HepG2 (cell line): ENCODE measurements around the gene TBC1D10B. TPM values are rescaled to one million over a fixed set of nuclear protein-coding genes. Genes with fewer than 3 reads are reported as not detected.

Experiments
- BRD4 ChIP-seq: sonication (generic); formaldehyde crosslinking; IDR thresholded peaks from 2 replicates; pipeline ENCODE4 v1.4.0; 2020; ENCODE audit warnings: missing genetic modification reagents
- EED ChIP-seq: sonication (generic); formaldehyde crosslinking; IDR thresholded peaks from 2 replicates; pipeline ENCODE4 v1.5.0; 2020; ENCODE audit warnings: mild to moderate bottlenecking, missing genetic modification reagents
- FOXA1 ChIP-seq, 2 experiments: fragments of 450-650 bp in 1 of 2; sonication (generic) in 1 of 2; formaldehyde crosslinking in 1 of 2; IDR thresholded peaks; 2 replicates each; pipeline versions ENCODE4 v1.4.0 to v1.6.1; 2016 to 2020; ENCODE audit warnings: missing genetic modification reagents in 1 of 2
- GABPA ChIP-seq, 2 experiments: IDR thresholded peaks; 2 replicates each; pipeline ENCODE4 v1.6.1; 2011 to 2016; ENCODE audit warnings: low read depth in 2 of 2, low read length in 1 of 2, missing biosample characterization in 1 of 2, missing genetic modification characterization in 1 of 2
- HDAC2 ChIP-seq: sonication (generic); formaldehyde crosslinking; IDR thresholded peaks from 2 replicates; pipeline ENCODE4 v1.4.0; 2020; ENCODE audit warnings: missing genetic modification reagents
- HNRNPK ChIP-seq: fragments of 200-400 bp; formaldehyde crosslinking; IDR thresholded peaks from 2 replicates; pipeline ENCODE4 v1.6.1; 2018; ENCODE audit warnings: low read length, low read depth, moderate library complexity, mild to moderate bottlenecking; ENCODE audit not compliant: poor library complexity, severe bottlenecking
- MATR3 ChIP-seq: sonication (generic); formaldehyde crosslinking; IDR thresholded peaks from 2 replicates; pipeline ENCODE4 v1.4.0; 2020; ENCODE audit warnings: missing genetic modification reagents
- MIXL1 ChIP-seq: IDR thresholded peaks from 2 replicates; pipeline ENCODE4 v1.6.1; 2016
- MYC ChIP-seq: sonication (generic); formaldehyde crosslinking; IDR thresholded peaks from 2 replicates; pipeline ENCODE4 v1.9.0; 2021; ENCODE audit warnings: missing genetic modification reagents, borderline replicate concordance
- PITX1 ChIP-seq: sonication (generic); formaldehyde crosslinking; IDR thresholded peaks from 2 replicates; pipeline ENCODE4 v1.5.1; 2020; ENCODE audit warnings: mild to moderate bottlenecking, missing genetic modification reagents
- REXO4 ChIP-seq: sonication (generic); formaldehyde crosslinking; IDR thresholded peaks from 2 replicates; pipeline ENCODE4 v1.8.0; 2022; ENCODE audit warnings: missing genetic modification reagents, mild to moderate bottlenecking, borderline replicate concordance
- TBX3 ChIP-seq: fragments of 450-650 bp; IDR thresholded peaks from 2 replicates; pipeline ENCODE4 v1.6.1; 2017; ENCODE audit warnings: antibody characterized with exemption, mild to moderate bottlenecking, inconsistent platforms, borderline replicate concordance
- YY1 ChIP-seq: IDR thresholded peaks from 2 replicates; pipeline ENCODE4 v1.6.1; 2011; ENCODE audit warnings: low read length, low read depth, moderate library complexity, mild to moderate bottlenecking; ENCODE audit not compliant: insufficient read depth, insufficient replicate concordance
- ZMYM4 ChIP-seq: sonication (generic); formaldehyde crosslinking; IDR thresholded peaks from 2 replicates; pipeline ENCODE4 v1.8.1; 2023; ENCODE audit warnings: mild to moderate bottlenecking, missing genetic modification reagents
- ZNF317 ChIP-seq: sonication (generic); formaldehyde crosslinking; IDR thresholded peaks from 2 replicates; pipeline ENCODE4 v1.5.0; 2020; ENCODE audit warnings: mild to moderate bottlenecking, missing genetic modification reagents
- ZNF333 ChIP-seq: sonication (generic); formaldehyde crosslinking; IDR thresholded peaks from 2 replicates; pipeline ENCODE4 v1.4.0; 2020; ENCODE audit warnings: mild to moderate bottlenecking, missing genetic modification reagents, borderline replicate concordance
- ZNF337 ChIP-seq: sonication (generic); formaldehyde crosslinking; IDR thresholded peaks from 2 replicates; pipeline ENCODE4 v1.5.1; 2020; ENCODE audit warnings: missing genetic modification reagents, low read depth, mild to moderate bottlenecking, borderline replicate concordance
- ZNF543 ChIP-seq: sonication (generic); formaldehyde crosslinking; IDR thresholded peaks from 2 replicates; pipeline ENCODE4 v1.4.0; 2020; ENCODE audit warnings: mild to moderate bottlenecking, missing genetic modification reagents
- ZNF629 ChIP-seq: sonication (generic); formaldehyde crosslinking; conservative IDR thresholded peaks from 2 replicates; pipeline ENCODE4 v1.5.0; 2020; ENCODE audit warnings: missing genetic modification reagents
- polyA plus RNA-seq, 8 experiments: library from polyadenylated mRNA; depleted of rRNA in 3 of 8; stranded (reverse) in 7 of 8; unstranded in 1 of 8; fragments of >200 nt; fragmentation: Illumina TruSeq in 4 of 8; extraction: Trizol in 4 of 8; gene quantifications; 2 replicates each; pipeline versions ENCODE4 v1.2.1 to v1.2.3, GENCODE V29; 2011 to 2016; ENCODE audit warnings: low read depth in 4 of 8, missing spikeins in 1 of 8, mixed read lengths in 1 of 8; ENCODE audit not compliant: insufficient read depth in 1 of 8
- total RNA-seq, 5 experiments: library from RNA; depleted of rRNA; stranded (reverse); fragments of >200 nt; fragmentation: Illumina TruSeq; extraction: Trizol; gene quantifications; 2 replicates each; pipeline ENCODE4 v1.2.3, GENCODE V29; 2016; ENCODE audit warnings: low read depth in 1 of 5
- TF ChIP-seq, protein P1 (sequence below): sonication (generic); formaldehyde crosslinking; IDR thresholded peaks from 2 replicates; pipeline ENCODE4 v1.5.0; 2020; ENCODE audit warnings: mild to moderate bottlenecking, missing genetic modification reagents
- TF ChIP-seq, protein P2 (sequence below): sonication (generic); formaldehyde crosslinking; conservative IDR thresholded peaks from 2 replicates; pipeline ENCODE4 v1.4.0; 2020; ENCODE audit warnings: missing genetic modification reagents
- TF ChIP-seq, protein P3 (sequence below): sonication (generic); formaldehyde crosslinking; IDR thresholded peaks from 2 replicates; pipeline ENCODE4 v1.5.1; 2020; ENCODE audit warnings: missing genetic modification reagents, mild to moderate bottlenecking, borderline replicate concordance

Gene TBC1D10B
- total and polyA plus RNA-seq, 2 of the 13 experiments (the other 11 are each of a cell fraction or from before 2014, with no cell fraction given), result 15.7 to 24.8 TPM

DNA sequence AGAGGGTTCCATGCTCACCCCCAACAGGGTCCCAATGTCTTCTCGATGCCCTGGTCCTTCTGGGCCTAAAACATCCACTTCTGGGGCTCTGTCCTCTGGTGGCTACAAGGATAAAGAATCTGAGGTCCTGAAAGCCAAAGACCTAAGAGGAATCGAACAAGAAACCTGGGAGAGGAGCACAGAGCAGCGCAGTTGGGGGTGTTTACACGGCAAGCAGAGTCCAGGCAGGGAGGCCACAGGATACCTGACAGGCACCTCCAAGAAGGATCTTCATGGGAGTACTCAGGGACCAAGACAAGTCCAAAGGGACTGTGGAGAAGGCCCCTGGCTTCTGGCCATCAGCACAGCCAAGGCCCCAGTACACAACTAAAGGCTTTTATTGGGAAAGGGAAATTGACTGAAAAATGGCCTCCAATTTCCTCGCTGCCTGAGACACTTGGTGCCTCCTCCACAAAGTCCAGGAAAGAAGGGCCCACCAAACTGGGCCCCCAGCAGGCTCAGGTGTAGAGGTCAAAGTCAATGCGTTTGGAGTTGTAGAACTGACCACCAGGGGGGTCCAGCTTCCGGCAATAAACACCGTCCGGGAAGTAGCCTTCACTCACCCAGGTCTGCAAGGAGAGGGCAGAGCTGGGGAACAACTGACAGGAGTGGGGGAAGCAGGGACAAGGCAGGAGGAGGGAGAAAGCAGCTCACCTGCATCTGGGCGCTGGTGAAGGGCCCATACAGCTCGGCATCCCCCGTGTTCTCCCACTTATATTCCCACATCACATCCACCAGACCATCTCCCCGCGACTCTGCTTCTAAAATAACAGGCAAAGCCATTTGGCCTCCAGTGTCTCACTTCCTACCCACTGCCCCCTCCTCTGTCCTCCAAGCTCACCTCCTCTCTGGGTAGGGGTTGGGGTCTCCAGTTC, 17.5 kb downstream of the TBC1D10B start (continued):
- peak; percentile 7; the same call in 1 of the 2 replicates for TF ChIP-seq GABPA (IDR thresholded peaks at IDR 0.05; ENCODE audit: low read depth, low read length)
- TF ChIP-seq GABPA (CRISPR knock-in tag; IDR thresholded peaks at IDR 0.05; ENCODE audit: low read depth), result peak; percentile 80
- peak; percentile 36 for TF ChIP-seq YY1
- no peak for TF ChIP-seq HDAC2 (CRISPR knock-in tag)
- TF ChIP-seq, protein P1, sequence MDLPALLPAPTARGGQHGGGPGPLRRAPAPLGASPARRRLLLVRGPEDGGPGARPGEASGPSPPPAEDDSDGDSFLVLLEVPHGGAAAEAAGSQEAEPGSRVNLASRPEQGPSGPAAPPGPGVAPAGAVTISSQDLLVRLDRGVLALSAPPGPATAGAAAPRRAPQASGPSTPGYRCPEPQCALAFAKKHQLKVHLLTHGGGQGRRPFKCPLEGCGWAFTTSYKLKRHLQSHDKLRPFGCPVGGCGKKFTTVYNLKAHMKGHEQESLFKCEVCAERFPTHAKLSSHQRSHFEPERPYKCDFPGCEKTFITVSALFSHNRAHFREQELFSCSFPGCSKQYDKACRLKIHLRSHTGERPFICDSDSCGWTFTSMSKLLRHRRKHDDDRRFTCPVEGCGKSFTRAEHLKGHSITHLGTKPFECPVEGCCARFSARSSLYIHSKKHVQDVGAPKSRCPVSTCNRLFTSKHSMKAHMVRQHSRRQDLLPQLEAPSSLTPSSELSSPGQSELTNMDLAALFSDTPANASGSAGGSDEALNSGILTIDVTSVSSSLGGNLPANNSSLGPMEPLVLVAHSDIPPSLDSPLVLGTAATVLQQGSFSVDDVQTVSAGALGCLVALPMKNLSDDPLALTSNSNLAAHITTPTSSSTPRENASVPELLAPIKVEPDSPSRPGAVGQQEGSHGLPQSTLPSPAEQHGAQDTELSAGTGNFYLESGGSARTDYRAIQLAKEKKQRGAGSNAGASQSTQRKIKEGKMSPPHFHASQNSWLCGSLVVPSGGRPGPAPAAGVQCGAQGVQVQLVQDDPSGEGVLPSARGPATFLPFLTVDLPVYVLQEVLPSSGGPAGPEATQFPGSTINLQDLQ, result no peak
- no peak for TF ChIP-seq BRD4 (CRISPR knock-in tag)
- TF ChIP-seq ZNF629 (CRISPR knock-in tag), result no peak
- no peak for TF ChIP-seq ZNF337 (CRISPR knock-in tag)
- no peak for TF ChIP-seq EED (CRISPR knock-in tag)
- TF ChIP-seq FOXA1 (IDR thresholded peaks at IDR 0.05), result no peak
- 0 out of 2 replicates have a peak, but pooled peaks have one; percentile 11 for TF ChIP-seq FOXA1 (CRISPR knock-in tag; IDR thresholded peaks at IDR 0.05)
- no peak for TF ChIP-seq ZNF333 (CRISPR knock-in tag)
- TF ChIP-seq ZMYM4, result no peak
- TF ChIP-seq MYC (CRISPR knock-in tag), result no peak
- no peak; the same call in 1 of the 2 replicates for TF ChIP-seq PITX1 (CRISPR knock-in tag)
- TF ChIP-seq, protein P2, sequence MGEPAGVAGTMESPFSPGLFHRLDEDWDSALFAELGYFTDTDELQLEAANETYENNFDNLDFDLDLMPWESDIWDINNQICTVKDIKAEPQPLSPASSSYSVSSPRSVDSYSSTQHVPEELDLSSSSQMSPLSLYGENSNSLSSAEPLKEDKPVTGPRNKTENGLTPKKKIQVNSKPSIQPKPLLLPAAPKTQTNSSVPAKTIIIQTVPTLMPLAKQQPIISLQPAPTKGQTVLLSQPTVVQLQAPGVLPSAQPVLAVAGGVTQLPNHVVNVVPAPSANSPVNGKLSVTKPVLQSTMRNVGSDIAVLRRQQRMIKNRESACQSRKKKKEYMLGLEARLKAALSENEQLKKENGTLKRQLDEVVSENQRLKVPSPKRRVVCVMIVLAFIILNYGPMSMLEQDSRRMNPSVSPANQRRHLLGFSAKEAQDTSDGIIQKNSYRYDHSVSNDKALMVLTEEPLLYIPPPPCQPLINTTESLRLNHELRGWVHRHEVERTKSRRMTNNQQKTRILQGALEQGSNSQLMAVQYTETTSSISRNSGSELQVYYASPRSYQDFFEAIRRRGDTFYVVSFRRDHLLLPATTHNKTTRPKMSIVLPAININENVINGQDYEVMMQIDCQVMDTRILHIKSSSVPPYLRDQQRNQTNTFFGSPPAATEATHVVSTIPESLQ (CRISPR knock-in tag), result no peak
- TF ChIP-seq ZNF317 (CRISPR knock-in tag), result no peak
- TF ChIP-seq MATR3, result no peak
- TF ChIP-seq MIXL1 (CRISPR knock-in tag), result 0 out of 2 replicates have a peak, but pooled peaks have one; percentile 16
- TF ChIP-seq TBX3, result no peak
- TF ChIP-seq, protein P3, sequence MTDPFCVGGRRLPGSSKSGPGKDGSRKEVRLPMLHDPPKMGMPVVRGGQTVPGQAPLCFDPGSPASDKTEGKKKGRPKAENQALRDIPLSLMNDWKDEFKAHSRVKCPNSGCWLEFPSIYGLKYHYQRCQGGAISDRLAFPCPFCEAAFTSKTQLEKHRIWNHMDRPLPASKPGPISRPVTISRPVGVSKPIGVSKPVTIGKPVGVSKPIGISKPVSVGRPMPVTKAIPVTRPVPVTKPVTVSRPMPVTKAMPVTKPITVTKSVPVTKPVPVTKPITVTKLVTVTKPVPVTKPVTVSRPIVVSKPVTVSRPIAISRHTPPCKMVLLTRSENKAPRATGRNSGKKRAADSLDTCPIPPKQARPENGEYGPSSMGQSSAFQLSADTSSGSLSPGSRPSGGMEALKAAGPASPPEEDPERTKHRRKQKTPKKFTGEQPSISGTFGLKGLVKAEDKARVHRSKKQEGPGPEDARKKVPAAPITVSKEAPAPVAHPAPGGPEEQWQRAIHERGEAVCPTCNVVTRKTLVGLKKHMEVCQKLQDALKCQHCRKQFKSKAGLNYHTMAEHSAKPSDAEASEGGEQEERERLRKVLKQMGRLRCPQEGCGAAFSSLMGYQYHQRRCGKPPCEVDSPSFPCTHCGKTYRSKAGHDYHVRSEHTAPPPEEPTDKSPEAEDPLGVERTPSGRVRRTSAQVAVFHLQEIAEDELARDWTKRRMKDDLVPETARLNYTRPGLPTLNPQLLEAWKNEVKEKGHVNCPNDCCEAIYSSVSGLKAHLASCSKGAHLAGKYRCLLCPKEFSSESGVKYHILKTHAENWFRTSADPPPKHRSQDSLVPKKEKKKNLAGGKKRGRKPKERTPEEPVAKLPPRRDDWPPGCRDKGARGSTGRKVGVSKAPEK, result no peak
- no peak for TF ChIP-seq HNRNPK
- TF ChIP-seq REXO4 (CRISPR knock-in tag), result no peak
- TF ChIP-seq ZNF543 (CRISPR knock-in tag), result 0 out of 2 replicates have a peak, but pooled peaks have one; percentile 29
